Fibroblast of skin of scalp (primary cell): ENCODE measurements around the gene FCER1A. TPM values are rescaled to one million over a fixed set of nuclear protein-coding genes. Genes with fewer than 3 reads are reported as not detected.
"Not testable (repeated sequence)": the region's sequence is repeated elsewhere in the genome, so short reads cannot be mapped to it uniquely, and the experiment has no call there.

Experiments used
- DNase-seq: peaks from one replicate; pipeline ENCODE4 v3.0.0-alpha.2; 2013
- polyA plus RNA-seq, 2 experiments: library from polyadenylated mRNA; unstranded; fragments of 120-200 nt; gene quantifications; one replicate each; pipeline ENCODE4 v1.2.1, GENCODE V29; 2013; ENCODE audit not compliant: insufficient read length in 2 of 2

Gene FCER1A
- not detected for polyA plus RNA-seq (2013, experiment 1 of 2; ENCODE audit: insufficient read length)
- not detected for polyA plus RNA-seq (2013, experiment 2 of 2; ENCODE audit: insufficient read length)

GRCh38 chr1:159302095-159302494, at the start of gene FCER1A:
Gene FCER1A, plus strand, starts transcription at chr1:159302336. Its CDS starts 29 bp downstream, at chr1:159302365.
- DNase-seq = no peak

GRCh38 chr1:159261311-159261710, 40.8 kb upstream of the FCER1A start:
- DNase-seq = no peak

- no peak for DNase-seq
These were observed 40.2 kb upstream of the FCER1A start for GRCh38 chr1:159261721-159262494.

- DNase-seq = no peak
These were observed 35.3 kb upstream of the FCER1A start for GRCh38 chr1:159266832-159267231.

GRCh38 chr1:159274631-159275030, 27.5 kb upstream of the FCER1A start:
- no peak for DNase-seq

- no peak for DNase-seq
These were observed 26.2 kb upstream of the FCER1A start for GRCh38 chr1:159275891-159276290.

- no peak for DNase-seq
These were observed 22.4 kb upstream of the FCER1A start for GRCh38 chr1:159279773-159280172.

GRCh38 chr1:159282118-159282517, 20.0 kb upstream of the FCER1A start:
- no peak for DNase-seq

- no peak for DNase-seq
These were observed 13.1 kb upstream of the FCER1A start for GRCh38 chr1:159289060-159289459.

- no peak for DNase-seq
These were observed 10.7 kb upstream of the FCER1A start for GRCh38 chr1:159291424-159291823.

- DNase-seq = no peak
These were observed 5.3 kb upstream of the FCER1A start for GRCh38 chr1:159296706-159297375.

- no peak for DNase-seq
These were observed 2.0 kb upstream of the FCER1A start for GRCh38 chr1:159300146-159300545.

- DNase-seq = no peak
These were observed 5.3 kb downstream of the FCER1A start for GRCh38 chr1:159307346-159308020.

- no peak for DNase-seq
These were observed 9.5 kb downstream of the FCER1A start for GRCh38 chr1:159311679-159312078.

GRCh38 chr1:159315381-159315780, 13.2 kb downstream of the FCER1A start:
- no peak for DNase-seq

- no peak for DNase-seq
These were observed 16.8 kb downstream of the FCER1A start for GRCh38 chr1:159318784-159319551.

GRCh38 chr1:159334797-159335196, 32.7 kb downstream of the FCER1A start:
- DNase-seq = no peak

GRCh38 chr1:159338018-159338417, 35.9 kb downstream of the FCER1A start:
- no peak for DNase-seq

- DNase-seq = no peak
These were observed 37.4 kb downstream of the FCER1A start for GRCh38 chr1:159339536-159339935.

- no peak for DNase-seq
These were observed 39.6 kb downstream of the FCER1A start for GRCh38 chr1:159341736-159342135.

GRCh38 chr1:159342761-159343425, 40.8 kb downstream of the FCER1A start:
- no peak for DNase-seq

GRCh38 chr1:159349374-159349773, 47.2 kb downstream of the FCER1A start:
- not testable (repeated sequence) for DNase-seq
